Activated naive CD4-positive, alpha-beta T cell treated with anti-CD3 and anti-CD28 coated beads, Interleukin-2, amount 10 ng/mL, durations not matched to agents 7 days and 5 days (primary cell): ENCODE measurements around the gene TMEM37.

Experiments
- CTCF ChIA-PET: fragments of 350-600 bp; sonication (Branson Sonifier 250); formaldehyde crosslinking; loops from one replicate; lab custom pipeline; 2021; ENCODE audit warnings: antibody characterized with exemption; lab: Charles Lee
- DNase-seq: peaks from one replicate; pipeline ENCODE4 v3.0.0-alpha.2; 2020
- H3K27ac Mint-ChIP-seq: one replicate; pipeline ENCODE4 v1.8.0; 2021; ENCODE audit warnings: mild to moderate bottlenecking, moderate library complexity, mixed read lengths
- H3K27me3 Mint-ChIP-seq: one replicate; pipeline ENCODE4 v1.8.0; 2021; ENCODE audit warnings: mild to moderate bottlenecking, mixed read lengths
- H3K36me3 Mint-ChIP-seq: one replicate; pipeline ENCODE4 v1.8.0; 2021; ENCODE audit warnings: mixed read lengths
- H3K4me1 Mint-ChIP-seq: one replicate; pipeline ENCODE4 v1.8.0; 2021; ENCODE audit warnings: mixed read lengths
- H3K4me3 Mint-ChIP-seq: one replicate; pipeline ENCODE4 v1.8.0; 2021; ENCODE audit warnings: mild to moderate bottlenecking, moderate library complexity, mixed read lengths
- H3K9me3 Mint-ChIP-seq: one replicate; pipeline ENCODE4 v1.8.0; 2021; ENCODE audit warnings: mixed read lengths

TMEM37 gene

DNA sequence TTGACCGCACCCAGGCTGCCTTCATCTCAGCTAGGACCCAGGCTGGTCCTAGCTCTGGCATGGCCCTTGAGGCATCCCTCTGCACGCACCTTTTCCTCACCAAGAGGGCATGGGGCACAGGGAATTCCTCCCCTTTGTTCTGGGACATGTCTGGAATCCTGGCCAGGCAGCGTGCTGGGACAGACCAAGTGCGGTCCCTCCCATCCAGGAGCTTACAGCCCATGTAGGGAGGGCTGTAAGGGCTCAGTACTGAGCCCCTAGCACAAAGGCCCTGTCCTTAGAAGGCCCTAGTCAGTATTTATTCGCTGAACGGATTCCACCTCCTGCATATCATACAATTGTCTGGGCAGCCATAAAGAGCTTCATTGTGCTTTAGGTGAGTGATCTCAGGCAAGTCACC lies 3.0 kb downstream of the TMEM37 start:
- no peak overlapping the region for H3K4me3 Mint-ChIP-seq
- peaks cover 3% of the 10 kb centered on the region for H3K4me1 Mint-ChIP-seq
- H3K36me3 Mint-ChIP-seq: no peaks in the 10 kb centered on the region
- H3K27ac Mint-ChIP-seq: no peak overlapping the region
- H3K27me3 Mint-ChIP-seq: peaks cover 65% of the 10 kb centered on the region
- no peaks in the 10 kb centered on the region for H3K9me3 Mint-ChIP-seq
- CTCF ChIA-PET: no interaction called here
- DNase-seq: no peak

DNA sequence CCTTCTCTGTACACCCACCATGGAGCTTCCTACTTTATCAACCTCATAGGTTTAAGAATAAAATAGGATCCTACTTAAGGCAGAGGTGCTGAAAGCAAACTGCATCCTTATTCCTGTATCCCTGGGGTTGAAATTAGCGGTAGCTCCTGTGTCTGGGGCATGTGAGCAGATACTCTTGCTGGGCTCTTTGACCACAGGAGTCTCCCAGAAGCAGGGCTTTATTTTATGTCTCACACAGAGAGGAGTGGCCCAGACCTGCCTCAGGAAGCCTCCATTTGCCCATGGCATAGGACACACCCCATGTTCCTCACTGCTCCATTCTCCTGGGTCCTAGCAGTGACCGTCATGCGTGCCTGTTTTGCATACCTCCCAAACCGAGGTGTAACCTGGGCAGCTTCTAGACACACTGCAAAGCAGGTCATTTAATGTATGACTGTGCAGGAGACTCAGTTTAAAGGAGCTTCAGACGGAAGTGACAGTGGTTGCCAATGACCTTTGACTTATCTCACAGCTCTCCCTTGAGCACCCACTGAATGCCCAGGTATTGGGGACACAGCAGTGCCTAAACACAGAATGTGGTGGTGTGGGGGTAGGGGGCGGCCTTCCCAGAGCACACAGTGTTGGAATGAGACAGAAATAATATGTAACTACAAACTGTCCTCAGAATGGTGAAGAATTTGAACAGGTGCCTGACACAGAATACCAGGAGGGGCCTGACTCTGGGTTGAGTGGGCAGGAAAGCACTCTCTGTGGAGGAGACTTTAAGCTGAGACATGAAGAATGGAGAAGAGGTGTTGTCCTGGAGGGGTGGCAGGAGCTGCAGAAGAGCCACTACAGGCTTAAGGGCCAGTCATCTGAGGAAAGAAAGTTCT lies 3.7 kb downstream of the TMEM37 start:
- CTCF ChIA-PET: no interaction called here

DNA sequence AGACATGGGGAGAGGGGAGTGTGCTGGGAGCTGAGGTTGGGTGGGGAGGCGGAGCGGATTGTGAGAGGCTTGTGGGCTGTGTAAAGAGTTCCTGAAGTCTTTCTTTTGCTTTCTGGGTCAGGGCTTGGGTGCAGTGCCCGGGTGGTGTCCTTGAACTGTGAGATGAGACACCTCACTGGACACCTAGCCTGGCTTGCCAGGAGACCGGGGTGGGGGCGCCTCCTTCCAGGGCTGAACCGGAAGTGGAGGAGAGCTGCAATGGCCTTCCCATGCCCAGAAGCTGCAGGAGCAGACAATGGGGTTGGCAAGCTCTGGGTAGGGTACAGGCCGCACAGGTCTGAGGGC lies 4.3 kb downstream of the TMEM37 start:
- H3K36me3 Mint-ChIP-seq: no peaks in the 10 kb centered on the region
- H3K27ac Mint-ChIP-seq: no peak overlapping the region
- no peak for DNase-seq
- no peak overlapping the region for H3K4me3 Mint-ChIP-seq
- peaks cover 3% of the 10 kb centered on the region for H3K4me1 Mint-ChIP-seq
- CTCF ChIA-PET: no interaction called here
- no peaks in the 10 kb centered on the region for H3K9me3 Mint-ChIP-seq
- H3K27me3 Mint-ChIP-seq: peaks cover 53% of the 10 kb centered on the region

More for the DNA sequence above, 3.7 kb downstream of the TMEM37 start:
- peaks cover 3% of the 10 kb centered on the region for H3K4me1 Mint-ChIP-seq
- DNase-seq: no peak
- H3K4me3 Mint-ChIP-seq: no peak overlapping the region
- peaks cover 59% of the 10 kb centered on the region for H3K27me3 Mint-ChIP-seq
- no peak overlapping the region for H3K27ac Mint-ChIP-seq
- no peaks in the 10 kb centered on the region for H3K9me3 Mint-ChIP-seq
- no peaks in the 10 kb centered on the region for H3K36me3 Mint-ChIP-seq

GRCh38 chr2:119436993-119437772 lies 5.5 kb downstream of the TMEM37 start:
- DNase-seq: no peak
- H3K9me3 Mint-ChIP-seq: no peaks in the 10 kb centered on the region
- peaks cover under 1% of the 10 kb centered on the region for H3K4me1 Mint-ChIP-seq
- no peak overlapping the region for H3K27ac Mint-ChIP-seq
- no peak overlapping the region for H3K4me3 Mint-ChIP-seq
- peaks cover 42% of the 10 kb centered on the region for H3K27me3 Mint-ChIP-seq
- CTCF ChIA-PET: interaction anchor here (1.3 kb wide), 1 partner anchor 39 kb away, joined by 4 read pairs; no protein-coding TSS in a partner anchor
- no peaks in the 10 kb centered on the region for H3K36me3 Mint-ChIP-seq

DNA sequence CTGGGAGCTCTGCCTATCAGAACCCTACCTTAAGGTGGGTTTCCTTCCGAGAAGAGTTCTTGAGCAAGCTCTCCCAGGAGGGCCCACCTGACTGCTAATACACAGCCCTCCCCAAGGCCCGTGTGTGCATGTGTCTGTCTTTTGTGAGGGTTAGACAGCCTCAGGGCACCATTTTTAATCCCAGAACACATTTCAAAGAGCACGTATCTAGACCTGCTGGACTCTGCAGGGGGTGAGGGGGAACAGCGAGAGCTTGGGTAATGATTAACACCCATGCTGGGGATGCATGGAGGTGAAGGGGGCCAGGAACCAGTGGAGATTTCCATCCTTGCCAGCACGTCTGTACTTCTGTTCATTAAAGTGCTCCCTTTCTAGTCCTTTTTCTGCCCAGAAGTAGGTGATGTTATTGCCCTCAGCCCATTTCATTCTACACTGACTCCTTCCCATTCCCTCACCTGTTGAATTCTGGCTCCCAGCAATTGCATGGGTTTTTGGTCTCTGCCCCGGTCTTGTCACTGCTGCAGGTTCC lies 6.5 kb downstream of the TMEM37 start:
- CTCF ChIA-PET: interaction anchor here (1.3 kb wide), 1 partner anchor 38 kb away, joined by 4 read pairs; no protein-coding TSS in a partner anchor
- Mint-ChIP-seq H3K9me3 (no peaks in the 10 kb centered on the region), H3K36me3 (no peaks in the 10 kb centered on the region), H3K27me3 (peaks cover 32% of the 10 kb centered on the region), H3K4me1 (no peaks in the 10 kb centered on the region), H3K4me3 (no peak overlapping the region), H3K27ac (no peak overlapping the region)
- no peak for DNase-seq

- Mint-ChIP-seq H3K27me3 (peaks cover 26% of the 10 kb centered on the region), H3K4me3 (no peak overlapping the region), H3K36me3 (no peaks in the 10 kb centered on the region), H3K27ac (no peak overlapping the region), H3K4me1 (no peaks in the 10 kb centered on the region), H3K9me3 (no peaks in the 10 kb centered on the region)
- CTCF ChIA-PET: no interaction called here
- no peak for DNase-seq
These were observed 7.2 kb downstream of the TMEM37 start for GRCh38 chr2:119438726-119439284.

DNA sequence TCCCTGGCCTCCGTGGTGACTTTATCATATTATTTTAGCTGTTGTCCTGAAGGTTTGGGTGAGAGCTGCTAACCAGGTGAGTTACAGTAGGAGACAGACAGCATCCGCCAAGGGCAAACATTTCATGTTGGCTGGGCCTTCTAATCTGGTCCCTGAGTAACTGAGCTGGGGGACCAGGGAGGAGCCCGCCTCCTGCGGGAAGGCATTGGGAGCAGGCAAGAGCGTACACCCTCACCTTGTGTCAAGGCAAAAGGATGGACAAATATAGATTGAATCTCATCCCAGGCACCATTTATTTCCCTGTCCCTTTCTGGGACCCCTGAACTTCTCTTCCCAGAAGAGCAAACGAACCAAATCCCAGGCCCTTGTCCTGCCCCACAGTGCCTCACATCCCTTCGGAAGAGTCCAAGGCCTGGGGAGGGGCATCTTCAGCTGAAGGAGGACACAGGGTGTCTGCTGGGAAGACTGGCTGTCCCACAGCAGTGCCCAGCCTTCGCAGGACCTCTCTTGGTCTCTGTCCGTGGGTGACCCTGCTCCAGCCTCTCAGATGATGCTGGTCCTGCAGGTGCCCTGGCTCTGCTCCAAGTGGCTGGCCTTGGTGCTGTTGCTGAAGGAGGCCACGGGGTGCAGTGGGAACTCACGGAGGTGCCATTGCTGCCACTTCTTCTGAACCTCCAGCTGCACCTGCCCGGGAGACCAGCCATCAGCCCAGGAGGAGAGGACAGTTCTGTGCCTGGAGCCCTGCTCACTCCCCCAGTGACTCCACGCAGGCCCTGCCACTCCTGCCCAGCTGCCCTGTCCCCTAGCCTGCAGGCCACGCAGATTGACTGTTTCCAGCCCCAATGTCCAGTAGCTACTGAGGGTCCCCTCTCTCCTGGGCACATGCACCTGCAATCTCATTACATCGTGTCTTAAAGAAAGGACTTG lies 8.2 kb downstream of the TMEM37 start:
- no peaks in the 10 kb centered on the region for H3K9me3 Mint-ChIP-seq
- CTCF ChIA-PET: no interaction called here
- H3K27me3 Mint-ChIP-seq: peaks cover 16% of the 10 kb centered on the region
- no peak overlapping the region for H3K4me3 Mint-ChIP-seq
- no peaks in the 10 kb centered on the region for H3K36me3 Mint-ChIP-seq
- no peak overlapping the region for H3K27ac Mint-ChIP-seq
- DNase-seq: no peak
- no peaks in the 10 kb centered on the region for H3K4me1 Mint-ChIP-seq

GRCh38 chr2:119440501-119440870 lies 8.8 kb downstream of the TMEM37 start:
- no peak for DNase-seq
- Mint-ChIP-seq H3K27ac (no peak overlapping the region), H3K27me3 (peaks cover 11% of the 10 kb centered on the region), H3K4me1 (no peaks in the 10 kb centered on the region), H3K4me3 (no peak overlapping the region), H3K36me3 (no peaks in the 10 kb centered on the region), H3K9me3 (no peaks in the 10 kb centered on the region)
- CTCF ChIA-PET: no interaction called here

GRCh38 chr2:119440873-119441272 lies 9.2 kb downstream of the TMEM37 start:
- Mint-ChIP-seq H3K9me3 (no peaks in the 10 kb centered on the region), H3K4me1 (no peaks in the 10 kb centered on the region), H3K4me3 (no peak overlapping the region), H3K27ac (no peak overlapping the region), H3K27me3 (peaks cover 8% of the 10 kb centered on the region), H3K36me3 (no peaks in the 10 kb centered on the region)
- CTCF ChIA-PET: no interaction called here
- DNase-seq: no peak

GRCh38 chr2:119441376-119442225 lies 9.9 kb downstream of the TMEM37 start:
- Mint-ChIP-seq H3K27ac (no peak overlapping the region), H3K9me3 (no peaks in the 10 kb centered on the region), H3K4me3 (no peak overlapping the region), H3K4me1 (no peaks in the 10 kb centered on the region), H3K36me3 (no peaks in the 10 kb centered on the region), H3K27me3 (peaks cover 11% of the 10 kb centered on the region)
- CTCF ChIA-PET: interaction anchor here (1.4 kb wide), 1 partner anchor 35 kb away, joined by 3 read pairs; no protein-coding TSS in a partner anchor
- no peak for DNase-seq

DNA sequence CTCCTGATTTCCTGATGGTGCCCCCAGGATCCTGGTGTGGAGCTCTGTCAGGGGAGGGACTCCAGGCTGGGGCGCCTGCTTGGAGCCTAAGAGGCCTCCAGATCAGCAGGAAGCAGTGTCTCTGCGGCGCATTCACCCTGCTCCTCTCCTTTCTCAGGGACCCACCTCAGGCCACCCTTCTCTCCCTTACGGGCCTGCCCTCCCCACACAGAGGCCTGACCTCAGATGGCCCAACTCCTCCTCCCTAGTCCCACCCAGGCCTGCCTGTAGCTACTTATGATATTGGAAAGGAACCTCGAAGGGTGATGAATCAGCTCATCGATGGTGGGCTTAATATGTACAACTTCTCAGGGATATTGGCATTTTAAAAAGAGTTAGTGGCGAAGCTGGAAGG lies 10.6 kb downstream of the TMEM37 start:
- H3K27me3 Mint-ChIP-seq: peaks cover 9% of the 10 kb centered on the region

DNA sequence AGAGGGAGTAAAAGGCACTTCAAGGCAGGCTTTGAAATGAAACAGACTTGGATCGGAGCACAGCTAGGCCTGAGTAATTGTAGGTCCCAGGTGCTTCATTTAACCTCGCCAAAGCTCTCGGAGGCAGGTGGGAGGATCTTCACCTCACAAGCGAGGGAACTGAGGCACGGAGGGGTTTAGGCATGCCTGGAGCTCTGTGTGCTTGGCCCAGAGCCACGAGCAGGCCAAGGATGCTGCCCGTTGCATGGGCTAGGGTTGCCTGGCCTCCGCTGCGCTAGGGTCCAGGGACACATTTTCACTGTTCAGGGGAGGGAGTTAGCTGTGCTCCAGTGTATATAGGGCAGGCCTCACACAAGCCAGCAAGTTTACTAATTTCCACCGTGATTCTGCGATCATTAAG lies 11.2 kb downstream of the TMEM37 start:
- Mint-ChIP-seq H3K27ac (no peak overlapping the region), H3K4me3 (no peak overlapping the region), H3K27me3 (peaks cover 7% of the 10 kb centered on the region), H3K9me3 (no peaks in the 10 kb centered on the region), H3K36me3 (no peaks in the 10 kb centered on the region), H3K4me1 (no peaks in the 10 kb centered on the region)
- CTCF ChIA-PET: interaction anchor here (1.4 kb wide), 1 partner anchor 33 kb away, joined by 3 read pairs; no protein-coding TSS in a partner anchor
- DNase-seq: no peak

More for the DNA sequence above, 10.6 kb downstream of the TMEM37 start:
- H3K4me1 Mint-ChIP-seq: no peaks in the 10 kb centered on the region
- no peaks in the 10 kb centered on the region for H3K36me3 Mint-ChIP-seq
- no peak overlapping the region for H3K4me3 Mint-ChIP-seq
- no peak overlapping the region for H3K27ac Mint-ChIP-seq
- no peaks in the 10 kb centered on the region for H3K9me3 Mint-ChIP-seq
- DNase-seq: no peak
- CTCF ChIA-PET: interaction anchor here (1.4 kb wide), 1 partner anchor 34 kb away, joined by 3 read pairs; no protein-coding TSS in a partner anchor

DNA sequence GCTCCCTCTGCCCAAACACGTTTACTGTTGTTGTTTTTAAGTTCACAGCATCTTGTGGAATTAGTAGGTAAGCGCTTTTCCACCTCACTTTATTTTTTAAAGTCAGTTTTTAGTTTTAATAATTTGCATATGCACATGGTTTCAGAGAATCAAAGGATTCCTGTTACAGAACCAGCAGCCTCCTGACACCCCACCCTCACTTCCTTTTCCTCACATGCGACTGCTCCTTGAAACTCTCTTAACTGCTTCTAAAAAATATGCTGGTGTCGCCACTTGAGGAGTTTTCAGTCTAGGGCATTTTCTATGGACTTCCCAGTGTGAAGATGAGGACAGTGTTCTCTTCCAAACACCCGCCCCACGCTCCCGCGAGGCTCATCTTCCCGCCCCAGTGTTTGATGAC lies 14.4 kb downstream of the TMEM37 start:
- no peaks in the 10 kb centered on the region for H3K36me3 Mint-ChIP-seq
- DNase-seq: no peak
- H3K27me3 Mint-ChIP-seq: peaks cover 8% of the 10 kb centered on the region
- H3K27ac Mint-ChIP-seq: no peak overlapping the region
- no peaks in the 10 kb centered on the region for H3K4me1 Mint-ChIP-seq
- H3K9me3 Mint-ChIP-seq: no peaks in the 10 kb centered on the region
- H3K4me3 Mint-ChIP-seq: no peak overlapping the region
- CTCF ChIA-PET: no interaction called here
